HCT116 (cell line): ENCODE results near the gene CPNE7.

Source experiments
- EZH2phosphoT487 ChIP-seq: fragments of 200-600 bp; IDR thresholded peaks from 2 replicates; pipeline ENCODE4 v1.6.1; 2018; ENCODE audit warnings: antibody characterized with exemption, borderline replicate concordance
- ZNF274 ChIP-seq: fragments of 200-500 bp; sonication (Bioruptor generic); IDR thresholded peaks from 2 replicates; pipeline ENCODE4 v1.6.1; 2014; ENCODE audit warnings: mild to moderate bottlenecking, low read depth, low read length, inconsistent platforms
- TF ChIP-seq, protein P1 (sequence below): IDR thresholded peaks from 2 replicates; pipeline ENCODE4 v1.6.1; 2012; ENCODE audit warnings: low read depth

- TF ChIP-seq EZH2phosphoT487, result no peak
- TF ChIP-seq ZNF274, result no peak
- TF ChIP-seq, protein P1, sequence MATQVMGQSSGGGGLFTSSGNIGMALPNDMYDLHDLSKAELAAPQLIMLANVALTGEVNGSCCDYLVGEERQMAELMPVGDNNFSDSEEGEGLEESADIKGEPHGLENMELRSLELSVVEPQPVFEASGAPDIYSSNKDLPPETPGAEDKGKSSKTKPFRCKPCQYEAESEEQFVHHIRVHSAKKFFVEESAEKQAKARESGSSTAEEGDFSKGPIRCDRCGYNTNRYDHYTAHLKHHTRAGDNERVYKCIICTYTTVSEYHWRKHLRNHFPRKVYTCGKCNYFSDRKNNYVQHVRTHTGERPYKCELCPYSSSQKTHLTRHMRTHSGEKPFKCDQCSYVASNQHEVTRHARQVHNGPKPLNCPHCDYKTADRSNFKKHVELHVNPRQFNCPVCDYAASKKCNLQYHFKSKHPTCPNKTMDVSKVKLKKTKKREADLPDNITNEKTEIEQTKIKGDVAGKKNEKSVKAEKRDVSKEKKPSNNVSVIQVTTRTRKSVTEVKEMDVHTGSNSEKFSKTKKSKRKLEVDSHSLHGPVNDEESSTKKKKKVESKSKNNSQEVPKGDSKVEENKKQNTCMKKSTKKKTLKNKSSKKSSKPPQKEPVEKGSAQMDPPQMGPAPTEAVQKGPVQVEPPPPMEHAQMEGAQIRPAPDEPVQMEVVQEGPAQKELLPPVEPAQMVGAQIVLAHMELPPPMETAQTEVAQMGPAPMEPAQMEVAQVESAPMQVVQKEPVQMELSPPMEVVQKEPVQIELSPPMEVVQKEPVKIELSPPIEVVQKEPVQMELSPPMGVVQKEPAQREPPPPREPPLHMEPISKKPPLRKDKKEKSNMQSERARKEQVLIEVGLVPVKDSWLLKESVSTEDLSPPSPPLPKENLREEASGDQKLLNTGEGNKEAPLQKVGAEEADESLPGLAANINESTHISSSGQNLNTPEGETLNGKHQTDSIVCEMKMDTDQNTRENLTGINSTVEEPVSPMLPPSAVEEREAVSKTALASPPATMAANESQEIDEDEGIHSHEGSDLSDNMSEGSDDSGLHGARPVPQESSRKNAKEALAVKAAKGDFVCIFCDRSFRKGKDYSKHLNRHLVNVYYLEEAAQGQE, result no peak
These were observed 18.3 kb downstream of the CPNE7 start for GRCh38 chr16:89593841-89594240.
